ENCODE data around the gene NYAP2.

NYAP2 gene

DNA sequence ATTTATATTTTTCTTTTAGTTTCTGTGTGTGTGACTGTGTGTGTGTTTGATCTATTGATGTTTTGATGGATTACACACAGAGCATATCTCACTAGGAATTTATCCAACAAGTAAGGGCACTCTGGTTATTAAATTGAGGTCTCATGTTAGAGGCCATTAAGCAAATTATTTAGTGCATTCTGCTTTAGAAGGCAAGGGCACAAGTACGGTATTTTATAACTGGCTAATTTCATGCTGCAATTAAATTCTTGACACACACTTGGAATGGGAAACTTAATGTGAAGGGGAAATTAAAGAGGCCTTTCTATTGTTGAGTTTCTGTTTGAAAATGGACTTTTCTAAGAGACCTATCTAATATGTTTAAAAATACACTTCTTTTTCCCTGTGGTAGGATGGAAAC lies 25.8 kb downstream of the NYAP2 start:
- Histone ChIP-seq H3K9me3 (ENCODE audit: insufficient read depth, low read depth, low read length) (no peaks in the 10 kb centered on the region), H3K27ac (ENCODE audit: low read depth, low read length) (no peak overlapping the region), H3K79me1 (ENCODE audit: low read length) (no peaks in the 10 kb centered on the region), H4K91ac (ENCODE audit: low read depth, low read length) (no peak overlapping the region), H3K27me3 (ENCODE audit: insufficient read depth, low read length) (no peaks in the 10 kb centered on the region), H4K8ac (ENCODE audit: low read depth, low read length) (no peak overlapping the region), H3K18ac (ENCODE audit: low read length) (no peak overlapping the region), H3K36me3 (ENCODE audit: control insufficient read depth in 1 of 2, insufficient read depth in 2 of 2, low read length in 2 of 2) (no peaks in the 10 kb centered on the region), H2AFZ (ENCODE audit: insufficient read depth, low read length, poor library complexity) (no peak overlapping the region), H2BK120ac (ENCODE audit: insufficient read depth, low read length, poor library complexity) (no peak overlapping the region), H3K79me2 (ENCODE audit: control insufficient read depth, insufficient read depth, low read length, poor library complexity) (no peaks in the 10 kb centered on the region), H3K9ac (ENCODE audit: low read length) (no peak overlapping the region), H3K14ac (ENCODE audit: low read length) (no peak overlapping the region), H3K4me2 (ENCODE audit: low read length) (no peak overlapping the region), H2AK5ac (ENCODE audit: low read length) (no peak overlapping the region), H3K4ac (ENCODE audit: low read depth, low read length) (no peak overlapping the region), H3K23ac (ENCODE audit: low read length) (no peak overlapping the region), H2BK5ac (ENCODE audit: low read depth, low read length, poor library complexity) (no peak overlapping the region), H2BK12ac (ENCODE audit: low read length) (no peak overlapping the region), H3K4me1 (ENCODE audit: control insufficient read depth in 1 of 2, insufficient read depth in 2 of 2, low read length in 2 of 2) (no peaks in the 10 kb centered on the region), H4K12ac (ENCODE audit: low read depth, low read length) (no peak overlapping the region), H3K4me3 (ENCODE audit: low read depth, low read length) (no peak overlapping the region)
- no CpG with 5 or more reads among the region's 1 CpG for WGBS (ENCODE audit: extremely low coverage, insufficient coverage, insufficient read length)
- no peak for DNase-seq

DNA sequence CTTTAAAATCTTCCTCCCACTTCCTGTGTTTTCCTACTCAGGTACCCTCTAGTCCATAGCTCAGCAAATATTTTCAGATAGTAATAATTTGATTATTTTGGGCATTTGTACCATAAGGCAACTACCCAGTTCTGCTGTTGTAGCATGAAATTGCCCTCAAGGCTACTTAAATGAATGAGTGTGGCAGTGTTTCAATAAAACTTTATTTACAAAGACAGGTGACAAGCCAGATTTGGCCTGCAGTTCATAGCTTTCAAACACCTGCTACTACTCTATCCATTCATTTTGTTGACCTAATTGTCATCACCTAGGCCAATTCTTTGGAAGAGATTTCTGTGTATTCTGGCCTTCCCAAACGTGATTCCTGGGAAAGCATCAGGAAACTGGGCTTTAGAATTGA lies 28.9 kb downstream of the NYAP2 start:
- Histone ChIP-seq H3K27ac (ENCODE audit: low read depth, low read length) (no peak overlapping the region), H2BK120ac (ENCODE audit: insufficient read depth, low read length, poor library complexity) (no peak overlapping the region), H3K36me3 (ENCODE audit: control insufficient read depth in 1 of 2, insufficient read depth in 2 of 2, low read length in 2 of 2) (no peaks in the 10 kb centered on the region), H4K91ac (ENCODE audit: low read depth, low read length) (no peak overlapping the region), H4K8ac (ENCODE audit: low read depth, low read length) (no peak overlapping the region), H3K4me1 (ENCODE audit: control insufficient read depth in 1 of 2, insufficient read depth in 2 of 2, low read length in 2 of 2) (no peaks in the 10 kb centered on the region), H2BK12ac (ENCODE audit: low read length) (no peak overlapping the region), H3K79me2 (ENCODE audit: control insufficient read depth, insufficient read depth, low read length, poor library complexity) (no peaks in the 10 kb centered on the region), H3K9ac (ENCODE audit: low read length) (no peak overlapping the region), H4K12ac (ENCODE audit: low read depth, low read length) (no peak overlapping the region), H3K14ac (ENCODE audit: low read length) (no peak overlapping the region), H2BK5ac (ENCODE audit: low read depth, low read length, poor library complexity) (no peak overlapping the region), H3K4me3 (ENCODE audit: low read depth, low read length) (no peak overlapping the region), H3K4ac (ENCODE audit: low read depth, low read length) (no peak overlapping the region), H2AFZ (ENCODE audit: insufficient read depth, low read length, poor library complexity) (no peak overlapping the region), H2AK5ac (ENCODE audit: low read length) (no peak overlapping the region), H3K9me3 (ENCODE audit: insufficient read depth, low read depth, low read length) (no peaks in the 10 kb centered on the region), H3K79me1 (ENCODE audit: low read length) (no peaks in the 10 kb centered on the region), H3K18ac (ENCODE audit: low read length) (no peak overlapping the region), H3K27me3 (ENCODE audit: insufficient read depth, low read length) (no peaks in the 10 kb centered on the region), H3K23ac (ENCODE audit: low read length) (no peak overlapping the region), H3K4me2 (ENCODE audit: low read length) (no peak overlapping the region)
- WGBS (ENCODE audit: extremely low coverage, insufficient coverage, insufficient read length): no CpG with 5 or more reads among the region's 1 CpG
- DNase-seq: no peak

GRCh38 chr2:225429717-225430116 lies 30.2 kb downstream of the NYAP2 start:
- Histone ChIP-seq H2AFZ (ENCODE audit: insufficient read depth, low read length, poor library complexity) (no peak overlapping the region), H2BK120ac (ENCODE audit: insufficient read depth, low read length, poor library complexity) (no peak overlapping the region), H2AK5ac (ENCODE audit: low read length) (no peak overlapping the region), H3K79me2 (ENCODE audit: control insufficient read depth, insufficient read depth, low read length, poor library complexity) (no peaks in the 10 kb centered on the region), H3K4me3 (ENCODE audit: low read depth, low read length) (no peak overlapping the region), H3K18ac (ENCODE audit: low read length) (no peak overlapping the region), H3K9me3 (ENCODE audit: insufficient read depth, low read depth, low read length) (no peaks in the 10 kb centered on the region), H3K79me1 (ENCODE audit: low read length) (no peaks in the 10 kb centered on the region), H3K4ac (ENCODE audit: low read depth, low read length) (no peak overlapping the region), H3K23ac (ENCODE audit: low read length) (no peak overlapping the region), H4K12ac (ENCODE audit: low read depth, low read length) (no peak overlapping the region), H3K4me1 (ENCODE audit: control insufficient read depth in 1 of 2, insufficient read depth in 2 of 2, low read length in 2 of 2) (no peaks in the 10 kb centered on the region), H4K91ac (ENCODE audit: low read depth, low read length) (no peak overlapping the region), H4K8ac (ENCODE audit: low read depth, low read length) (no peak overlapping the region), H3K9ac (ENCODE audit: low read length) (peak overlapping the region; percentile 66), H3K14ac (ENCODE audit: low read length) (no peak overlapping the region), H3K27ac (ENCODE audit: low read depth, low read length) (no peak overlapping the region), H3K4me2 (ENCODE audit: low read length) (no peak overlapping the region), H2BK12ac (ENCODE audit: low read length) (no peak overlapping the region), H3K27me3 (ENCODE audit: insufficient read depth, low read length) (no peaks in the 10 kb centered on the region), H2BK5ac (ENCODE audit: low read depth, low read length, poor library complexity) (no peak overlapping the region), H3K36me3 (ENCODE audit: control insufficient read depth in 1 of 2, insufficient read depth in 2 of 2, low read length in 2 of 2) (no peaks in the 10 kb centered on the region)
- DNase-seq: no peak
- WGBS (ENCODE audit: extremely low coverage, insufficient coverage, insufficient read length): no CpG with 5 or more reads among the region's 4 CpGs

- H3K79me2 ChIP-seq (ENCODE audit: control insufficient read depth, insufficient read depth, low read length, poor library complexity): no peaks in the 10 kb centered on the region
- H2BK12ac ChIP-seq (ENCODE audit: low read length): no peak overlapping the region
- H3K36me3 ChIP-seq (ENCODE audit: control insufficient read depth in 1 of 2, insufficient read depth in 2 of 2, low read length in 2 of 2): no peaks in the 10 kb centered on the region
- no peaks in the 10 kb centered on the region for H3K79me1 ChIP-seq (ENCODE audit: low read length)
- H3K27me3 ChIP-seq (ENCODE audit: insufficient read depth, low read length): no peaks in the 10 kb centered on the region
- no peak overlapping the region for H2AFZ ChIP-seq (ENCODE audit: insufficient read depth, low read length, poor library complexity)
- H3K23ac ChIP-seq (ENCODE audit: low read length): no peak overlapping the region
- no peak overlapping the region for H3K4me3 ChIP-seq (ENCODE audit: low read depth, low read length)
- no peak overlapping the region for H2BK120ac ChIP-seq (ENCODE audit: insufficient read depth, low read length, poor library complexity)
- H3K4me2 ChIP-seq (ENCODE audit: low read length): no peak overlapping the region
- no peaks in the 10 kb centered on the region for H3K4me1 ChIP-seq (ENCODE audit: control insufficient read depth in 1 of 2, insufficient read depth in 2 of 2, low read length in 2 of 2)
- no peak overlapping the region for H3K9ac ChIP-seq (ENCODE audit: low read length)
- H3K4ac ChIP-seq (ENCODE audit: low read depth, low read length): no peak overlapping the region
- H4K91ac ChIP-seq (ENCODE audit: low read depth, low read length): no peak overlapping the region
- no peak overlapping the region for H2BK5ac ChIP-seq (ENCODE audit: low read depth, low read length, poor library complexity)
- no peak overlapping the region for H2AK5ac ChIP-seq (ENCODE audit: low read length)
- H3K9me3 ChIP-seq (ENCODE audit: insufficient read depth, low read depth, low read length): no peaks in the 10 kb centered on the region
- no peak overlapping the region for H3K18ac ChIP-seq (ENCODE audit: low read length)
- no peak overlapping the region for H4K12ac ChIP-seq (ENCODE audit: low read depth, low read length)
- no peak overlapping the region for H3K14ac ChIP-seq (ENCODE audit: low read length)
- WGBS (ENCODE audit: extremely low coverage, insufficient coverage, insufficient read length): no CpG with 5 or more reads among the region's 5 CpGs
- H4K8ac ChIP-seq (ENCODE audit: low read depth, low read length): no peak overlapping the region
- no peak overlapping the region for H3K27ac ChIP-seq (ENCODE audit: low read depth, low read length)
- DNase-seq: no peak
Measured at GRCh38 chr2:225431105-225431863, 31.8 kb downstream of the NYAP2 start.
